ENCODE measurements around the gene VAPB. TPM values are rescaled to one million over a fixed set of nuclear protein-coding genes. Genes with fewer than 3 reads are reported as not detected.

The VAPB gene
- total RNA-seq, 5 donors from 2014 or later (not counting 1 experiment from before 2014, with no cell fraction given), result 26.4 to 35.0 (median 30.8) TPM

DNA sequence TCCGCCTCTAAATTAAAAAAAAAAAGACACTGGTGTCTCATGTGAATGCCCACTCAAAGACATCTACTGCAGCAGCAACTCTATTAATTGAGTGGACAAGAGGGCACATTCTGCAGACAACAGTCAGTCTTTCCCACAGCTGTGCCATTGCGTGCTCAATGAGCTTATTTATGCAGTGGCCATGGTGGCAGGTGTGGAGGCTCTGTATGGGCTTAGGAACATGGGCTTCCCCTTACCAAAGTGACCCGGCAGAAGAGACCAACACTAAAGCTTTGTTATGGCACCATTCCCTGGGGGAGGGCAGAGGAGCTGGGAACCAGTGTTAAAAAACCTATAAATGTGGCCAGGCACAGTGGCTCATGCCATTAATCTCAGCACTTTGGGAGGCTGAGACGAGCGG is 4.2 kb upstream of the VAPB start:
- no peak overlapping the region for H3K4me3 Mint-ChIP-seq
- CTCF ChIA-PET, result no interaction called here
- H3K4me3 ChIP-seq (ENCODE audit: control insufficient read depth in 1 of 2, extremely low read depth in 1 of 2, low read length in 1 of 2), result no peak overlapping the region

DNA sequence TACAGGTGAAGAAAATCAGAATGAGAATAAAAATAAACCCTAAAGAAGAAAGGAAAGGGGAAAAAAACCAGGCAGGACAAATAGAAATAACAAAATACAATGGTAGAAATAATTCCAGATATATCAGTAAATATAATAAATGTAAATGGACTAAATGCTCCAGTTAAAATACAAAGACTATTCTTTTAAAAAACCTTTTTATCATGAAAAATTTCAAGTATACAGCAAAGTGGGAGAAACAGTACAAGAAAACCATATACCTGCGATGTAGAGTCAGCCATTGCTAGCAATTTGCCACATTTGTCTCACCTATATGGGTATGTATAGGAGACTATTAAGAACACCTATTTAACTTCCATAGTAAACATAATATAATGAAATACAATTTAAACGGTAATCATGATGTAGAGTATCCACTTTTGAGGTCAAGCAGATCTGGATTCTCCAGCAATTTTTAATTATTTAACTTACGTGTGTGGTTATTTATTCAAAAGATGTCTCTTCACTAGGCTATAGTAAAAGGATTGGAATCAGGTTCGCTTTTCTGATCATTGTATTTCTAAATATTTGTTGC is 914 bp upstream of the VAPB start:
- no peak for ATAC-seq (replicated peaks in 1 of 4)
- peak overlapping the region in 2 of 3 donors; percentile 10 to 82 for H3K4me3 Mint-ChIP-seq
- ChIA-PET POLR2A (interaction anchor here (0.7 to 1.6 kb wide), 5 partner anchors 10 to 264 kb away, joined by 4 to 21 read pairs (median 4); no protein-coding TSS in a partner anchor), CTCF (interaction anchor here in 1 of 2 donors (0.7 to 1.5 kb wide), 5 partner anchors 27 to 153 kb away, joined by 3 to 8 read pairs (median 4); no protein-coding TSS in a partner anchor)
- peaks cover 0 to 9% of the 10 kb centered on the region in 2 donors for H3K36me3 ChIP-seq (ENCODE audit: control insufficient read depth in 2 of 2, extremely low read depth in 1 of 2, insufficient read depth in 1 of 2, low read length in 1 of 2)
- H3K27ac ChIP-seq (ENCODE audit: low read length), result peak overlapping the region; percentile 91
- H3K4me1 ChIP-seq (ENCODE audit: control insufficient read depth in 1 of 2, extremely low read depth in 1 of 2, insufficient read depth in 2 of 2, low read length in 2 of 2), result peaks cover 17 to 31% of the 10 kb centered on the region in 2 experiments
- DNase-seq, result no peak
- peak overlapping the region; percentile 46 to 55 for H3K27ac Mint-ChIP-seq
- H3K9me3 ChIP-seq, result no peaks in the 10 kb centered on the region
- peaks cover 5 to 8% of the 10 kb centered on the region in 2 donors for H3K27me3 Mint-ChIP-seq
- peaks cover 34 to 44% (median 36%) of the 10 kb centered on the region in 3 donors for H3K4me1 Mint-ChIP-seq
- H3K9me3 Mint-ChIP-seq, result no peaks in the 10 kb centered on the region
- peaks cover 16% of the 10 kb centered on the region for H3K36me3 Mint-ChIP-seq
- peak overlapping the region in 1 of 2 donors; percentile 54 for H3K4me3 ChIP-seq (ENCODE audit: control insufficient read depth in 1 of 2, extremely low read depth in 1 of 2, low read length in 1 of 2)
- WGBS (ENCODE audit: insufficient coverage), result no CpG with 5 or more reads among the region's 4 CpGs
- H3K27me3 ChIP-seq (replicated peaks in 1 of 2; ENCODE audit: control insufficient read depth in 2 of 2, extremely low read depth in 1 of 2, insufficient read depth in 2 of 2, low read length in 1 of 2), result peaks cover 0 to 14% of the 10 kb centered on the region in 2 experiments

More for the DNA sequence above, 4.2 kb upstream of the VAPB start:
- ATAC-seq (replicated peaks in 1 of 4), result no peak
- Histone ChIP-seq H3K9me3 (no peaks in the 10 kb centered on the region), H3K27me3 (replicated peaks in 1 of 2; ENCODE audit: control insufficient read depth in 2 of 2, extremely low read depth in 1 of 2, insufficient read depth in 2 of 2, low read length in 1 of 2) (peaks cover 0 to 23% of the 10 kb centered on the region in 2 experiments), H3K4me1 (ENCODE audit: control insufficient read depth in 1 of 2, extremely low read depth in 1 of 2, insufficient read depth in 2 of 2, low read length in 2 of 2) (peaks cover under 1 to 3% of the 10 kb centered on the region in 2 experiments), H3K27ac (ENCODE audit: low read length) (no peak overlapping the region), H3K36me3 (ENCODE audit: control insufficient read depth in 2 of 2, extremely low read depth in 1 of 2, insufficient read depth in 1 of 2, low read length in 1 of 2) (no peaks in the 10 kb centered on the region)
- DNase-seq, result no peak
- 93% methylated on average over 3 of the region's 5 CpGs for WGBS (ENCODE audit: insufficient coverage)
- POLR2A ChIA-PET, result no interaction called here
- peaks cover 2 to 12% (median 3%) of the 10 kb centered on the region in 3 donors for H3K4me1 Mint-ChIP-seq
- no peak overlapping the region for H3K27ac Mint-ChIP-seq
- H3K36me3 Mint-ChIP-seq, result peaks cover 9% of the 10 kb centered on the region
- peaks cover 5 to 17% (median 9%) of the 10 kb centered on the region in 3 donors for H3K9me3 Mint-ChIP-seq
- H3K27me3 Mint-ChIP-seq, result peaks cover 16 to 25% of the 10 kb centered on the region in 2 donors

DNA sequence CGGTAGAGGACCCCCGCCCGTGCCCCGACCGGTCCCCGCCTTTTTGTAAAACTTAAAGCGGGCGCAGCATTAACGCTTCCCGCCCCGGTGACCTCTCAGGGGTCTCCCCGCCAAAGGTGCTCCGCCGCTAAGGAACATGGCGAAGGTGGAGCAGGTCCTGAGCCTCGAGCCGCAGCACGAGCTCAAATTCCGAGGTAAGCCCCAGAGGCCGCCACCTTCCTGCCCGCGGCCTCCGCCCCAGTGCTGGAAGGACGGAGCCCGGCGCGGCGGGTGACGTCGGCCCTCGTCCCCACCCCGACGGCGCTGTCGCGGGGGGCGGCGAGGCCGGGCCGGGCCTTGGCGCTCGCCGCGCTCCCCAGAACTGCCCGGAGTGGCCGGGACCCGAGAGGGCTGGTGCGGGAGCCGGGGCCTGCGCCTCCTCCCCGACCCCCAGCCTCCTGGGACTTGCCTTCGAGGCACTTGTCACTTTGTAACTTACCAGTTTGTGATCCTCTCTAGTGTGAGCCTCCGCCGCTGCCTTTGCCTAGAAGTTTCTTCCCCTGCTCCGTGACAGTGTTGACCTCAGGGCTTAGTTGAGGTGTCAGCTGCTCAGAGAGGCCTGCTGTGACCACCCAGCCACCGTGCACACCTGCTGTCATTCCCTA is 417 bp downstream of the VAPB start:
- H3K9me3 Mint-ChIP-seq, result no peaks in the 10 kb centered on the region
- Histone ChIP-seq H3K9me3 (no peaks in the 10 kb centered on the region), H3K4me3 (ENCODE audit: control insufficient read depth in 1 of 2, extremely low read depth in 1 of 2, low read length in 1 of 2) (peak overlapping the region; percentile 80 to 92), H3K27ac (ENCODE audit: low read length) (peak overlapping the region; percentile 99), H3K4me1 (ENCODE audit: control insufficient read depth in 1 of 2, extremely low read depth in 1 of 2, insufficient read depth in 2 of 2, low read length in 2 of 2) (peaks cover 22 to 32% of the 10 kb centered on the region in 2 experiments), H3K36me3 (ENCODE audit: control insufficient read depth in 2 of 2, extremely low read depth in 1 of 2, insufficient read depth in 1 of 2, low read length in 1 of 2) (peaks cover 0 to 11% of the 10 kb centered on the region in 2 donors), H3K27me3 (replicated peaks in 1 of 2; ENCODE audit: control insufficient read depth in 2 of 2, extremely low read depth in 1 of 2, insufficient read depth in 2 of 2, low read length in 1 of 2) (peaks cover 0 to 7% of the 10 kb centered on the region in 2 experiments)
- H3K36me3 Mint-ChIP-seq, result peaks cover 21% of the 10 kb centered on the region
- ATAC-seq (replicated peaks in 1 of 4) (peak; percentile 41 to 45 (median 43)), DNase-seq (peak in 12 of 35 experiments; percentile 3 to 43 (median 22))
- H3K4me1 Mint-ChIP-seq, result peaks cover 46 to 58% (median 49%) of the 10 kb centered on the region in 3 donors
- peak overlapping the region; percentile 82 to 94 (median 91) for H3K4me3 Mint-ChIP-seq
- H3K27ac Mint-ChIP-seq, result peak overlapping the region; percentile 92 to 93
- ChIA-PET POLR2A (interaction anchor here (0.6 to 1.6 kb wide), 12 partner anchors 19 to 1996 kb away, joined by 3 to 22 read pairs (median 4); partner anchors contain the start of genes RAB22A (in 1 of the 2) and ZNF831 (in 1 of the 2)), CTCF (interaction anchor here in 1 of 2 donors (0.8 to 1.5 kb wide), 7 partner anchors 18 to 262 kb away, joined by 3 to 5 read pairs (median 3); partner anchors contain the start of gene STX16)
- peaks cover 0 to under 1% of the 10 kb centered on the region in 2 donors for H3K27me3 Mint-ChIP-seq
- WGBS (ENCODE audit: insufficient coverage), result 0% methylated on average over 56 of the region's 56 CpGs

DNA sequence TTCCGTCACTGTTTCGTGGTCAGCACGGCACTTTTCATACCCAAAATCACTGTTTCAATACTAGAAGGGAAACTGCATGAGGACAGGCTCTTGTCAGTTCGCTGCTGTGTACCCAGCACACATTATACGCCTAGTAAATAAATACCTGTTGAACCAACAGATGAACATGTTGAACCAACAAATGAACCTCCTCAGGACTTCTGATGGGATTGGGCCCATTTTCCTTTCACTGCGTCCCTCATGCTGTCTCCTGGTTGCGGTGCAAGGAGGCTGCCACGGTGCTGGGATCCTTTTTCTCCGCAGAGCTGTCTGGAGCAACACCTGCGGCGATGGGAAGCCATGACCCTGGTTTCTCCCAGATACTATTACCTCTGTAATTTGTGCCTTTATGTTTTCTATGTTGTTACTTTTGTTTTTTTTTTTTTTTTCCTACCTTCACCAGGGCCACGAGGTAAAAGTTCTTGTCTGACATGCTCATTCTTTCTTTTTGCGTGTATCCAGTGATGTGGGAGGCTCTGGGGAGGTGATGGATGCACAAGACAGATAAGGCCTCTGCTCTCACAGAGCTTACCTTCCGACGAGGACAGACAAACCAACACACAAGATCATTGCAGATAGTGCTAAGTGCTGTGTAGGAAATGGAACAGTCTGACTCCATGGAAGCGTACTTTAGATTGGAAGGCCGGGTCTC is 1.1 kb downstream of the VAPB start:
- H3K36me3 Mint-ChIP-seq, result peaks cover 21% of the 10 kb centered on the region
- no peaks in the 10 kb centered on the region for H3K27me3 Mint-ChIP-seq
- H3K9me3 Mint-ChIP-seq, result no peaks in the 10 kb centered on the region
- WGBS (ENCODE audit: insufficient coverage), result 61% methylated on average over 7 of the region's 17 CpGs
- peak overlapping the region; percentile 99 for H3K27ac ChIP-seq (ENCODE audit: low read length)
- H3K4me3 ChIP-seq (ENCODE audit: control insufficient read depth in 1 of 2, extremely low read depth in 1 of 2, low read length in 1 of 2), result peak overlapping the region; percentile 80 to 92
- peak overlapping the region; percentile 89 to 93 for H3K27ac Mint-ChIP-seq
- peaks cover 0 to 1% of the 10 kb centered on the region in 2 experiments for H3K27me3 ChIP-seq (replicated peaks in 1 of 2; ENCODE audit: control insufficient read depth in 2 of 2, extremely low read depth in 1 of 2, insufficient read depth in 2 of 2, low read length in 1 of 2)
- H3K9me3 ChIP-seq, result no peaks in the 10 kb centered on the region
- CTCF ChIA-PET, result interaction anchor here in 1 of 2 donors (1.5 kb wide), 1 partner anchor 153 kb away, joined by 3 read pairs; no protein-coding TSS in a partner anchor
- ATAC-seq (replicated peaks in 1 of 4), result no peak
- peak overlapping the region; percentile 82 to 94 (median 91) for H3K4me3 Mint-ChIP-seq
- peaks cover 53 to 64% (median 54%) of the 10 kb centered on the region in 3 donors for H3K4me1 Mint-ChIP-seq
- H3K4me1 ChIP-seq (ENCODE audit: control insufficient read depth in 1 of 2, extremely low read depth in 1 of 2, insufficient read depth in 2 of 2, low read length in 2 of 2), result peaks cover 23 to 32% of the 10 kb centered on the region in 2 experiments
- POLR2A ChIA-PET, result interaction anchor here in 1 of 2 donors (0.6 to 1.6 kb wide), 4 partner anchors 18 to 773 kb away, joined by 4 to 22 read pairs (median 12); partner anchors contain the start of gene ZNF831
- DNase-seq, result no peak
- H3K36me3 ChIP-seq (ENCODE audit: control insufficient read depth in 2 of 2, extremely low read depth in 1 of 2, insufficient read depth in 1 of 2, low read length in 1 of 2), result peaks cover 0 to 11% of the 10 kb centered on the region in 2 donors

DNA sequence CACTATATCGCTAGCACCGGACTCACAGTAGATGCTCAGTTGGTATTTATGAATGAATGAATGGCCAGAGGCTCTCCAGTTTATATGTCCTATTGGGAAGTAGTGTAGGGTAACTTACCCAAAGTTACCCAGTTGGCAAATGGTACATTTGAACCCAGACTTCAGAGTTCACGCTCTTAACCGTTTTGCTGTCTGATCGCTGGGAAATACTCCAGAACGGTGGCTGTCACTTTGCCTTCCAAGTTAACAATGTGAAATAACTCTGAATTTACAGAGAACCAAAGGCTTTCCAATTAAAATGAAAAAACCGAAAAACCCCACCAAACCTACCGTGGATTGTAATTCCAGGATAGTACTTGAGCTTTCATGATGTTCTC is 1.6 kb downstream of the VAPB start:
- Histone ChIP-seq H3K36me3 (ENCODE audit: control insufficient read depth in 2 of 2, extremely low read depth in 1 of 2, insufficient read depth in 1 of 2, low read length in 1 of 2) (peaks cover 0 to 11% of the 10 kb centered on the region in 2 donors), H3K9me3 (no peaks in the 10 kb centered on the region), H3K4me3 (ENCODE audit: control insufficient read depth in 1 of 2, extremely low read depth in 1 of 2, low read length in 1 of 2) (no peak overlapping the region), H3K4me1 (ENCODE audit: control insufficient read depth in 1 of 2, extremely low read depth in 1 of 2, insufficient read depth in 2 of 2, low read length in 2 of 2) (peaks cover 28 to 32% of the 10 kb centered on the region in 2 experiments), H3K27ac (ENCODE audit: low read length) (no peak overlapping the region), H3K27me3 (replicated peaks in 1 of 2; ENCODE audit: control insufficient read depth in 2 of 2, extremely low read depth in 1 of 2, insufficient read depth in 2 of 2, low read length in 1 of 2) (no peaks in the 10 kb centered on the region)
- ChIA-PET POLR2A (interaction anchor here (0.6 to 0.7 kb wide), 4 partner anchors 16 to 732 kb away, joined by 3 to 6 read pairs (median 4); no protein-coding TSS in a partner anchor), CTCF (interaction anchor here in 1 of 2 donors (0.7 kb wide), 1 partner anchor 1058 kb away, joined by 3 read pairs; no protein-coding TSS in a partner anchor)
- ATAC-seq (replicated peaks in 1 of 4) (no peak), DNase-seq (no peak)
- Mint-ChIP-seq H3K27ac (peak overlapping the region; percentile 89 to 93), H3K9me3 (no peaks in the 10 kb centered on the region), H3K4me3 (peak overlapping the region; percentile 82 to 94 (median 91)), H3K4me1 (peaks cover 58 to 70% (median 59%) of the 10 kb centered on the region in 3 donors), H3K36me3 (peaks cover 23% of the 10 kb centered on the region), H3K27me3 (no peaks in the 10 kb centered on the region)
- 100% methylated on average over 2 of the region's 8 CpGs for WGBS (ENCODE audit: insufficient coverage)
